ENCODE data around the gene SFMBT2.

SFMBT2 gene

GRCh38 chr10:7260412-7260900, 150.4 kb downstream of the SFMBT2 start:
- Mint-ChIP-seq H3K36me3 (ENCODE audit: low read depth) (peaks cover 34% of the 10 kb centered on the region), H3K4me1 (ENCODE audit: low read depth) (peaks cover 63% of the 10 kb centered on the region), H3K27me3 (no peaks in the 10 kb centered on the region), H3K4me3 (peak overlapping the region; percentile 2), H3K27ac (peak overlapping the region; percentile 86), H3K9me3 (no peaks in the 10 kb centered on the region)

GRCh38 chr10:7258948-7259523, 151.8 kb downstream of the SFMBT2 start:
- no peaks in the 10 kb centered on the region for H3K9me3 Mint-ChIP-seq
- peak overlapping the region; percentile 86 for H3K27ac Mint-ChIP-seq
- peak overlapping the region; percentile 67 for H3K4me3 Mint-ChIP-seq
- peaks cover 48% of the 10 kb centered on the region for H3K36me3 Mint-ChIP-seq (ENCODE audit: low read depth)
- H3K4me1 Mint-ChIP-seq (ENCODE audit: low read depth) = peaks cover 74% of the 10 kb centered on the region
- H3K27me3 Mint-ChIP-seq = no peaks in the 10 kb centered on the region

GRCh38 chr10:7255517-7255916, 155.3 kb downstream of the SFMBT2 start:
- Mint-ChIP-seq H3K36me3 (ENCODE audit: low read depth) (peaks cover 52% of the 10 kb centered on the region), H3K9me3 (no peaks in the 10 kb centered on the region), H3K4me1 (ENCODE audit: low read depth) (peaks cover 82% of the 10 kb centered on the region), H3K27me3 (no peaks in the 10 kb centered on the region), H3K27ac (peak overlapping the region; percentile 55), H3K4me3 (no peak overlapping the region)

- Mint-ChIP-seq H3K27me3 (no peaks in the 10 kb centered on the region), H3K4me3 (no peak overlapping the region), H3K4me1 (ENCODE audit: low read depth) (peaks cover 46% of the 10 kb centered on the region), H3K27ac (no peak overlapping the region), H3K36me3 (ENCODE audit: low read depth) (peaks cover 55% of the 10 kb centered on the region), H3K9me3 (no peaks in the 10 kb centered on the region)
Measured at GRCh38 chr10:7251696-7252465, 159.0 kb downstream of the SFMBT2 start.

- Mint-ChIP-seq H3K4me3 (no peak overlapping the region), H3K9me3 (no peaks in the 10 kb centered on the region), H3K27ac (no peak overlapping the region), H3K36me3 (ENCODE audit: low read depth) (peaks cover 57% of the 10 kb centered on the region), H3K27me3 (no peaks in the 10 kb centered on the region), H3K4me1 (ENCODE audit: low read depth) (peaks cover 33% of the 10 kb centered on the region)
Measured at GRCh38 chr10:7250236-7250635, 160.6 kb downstream of the SFMBT2 start.

- H3K9me3 Mint-ChIP-seq = no peaks in the 10 kb centered on the region
- peaks cover 37% of the 10 kb centered on the region for H3K4me1 Mint-ChIP-seq (ENCODE audit: low read depth)
- no peaks in the 10 kb centered on the region for H3K27me3 Mint-ChIP-seq
- no peak overlapping the region for H3K27ac Mint-ChIP-seq
- no peak overlapping the region for H3K4me3 Mint-ChIP-seq
- H3K36me3 Mint-ChIP-seq (ENCODE audit: low read depth) = peaks cover 57% of the 10 kb centered on the region
Measured at GRCh38 chr10:7248585-7249164, 162.2 kb downstream of the SFMBT2 start.

GRCh38 chr10:7248148-7248547, 162.7 kb downstream of the SFMBT2 start:
- peaks cover 60% of the 10 kb centered on the region for H3K36me3 Mint-ChIP-seq (ENCODE audit: low read depth)
- no peak overlapping the region for H3K27ac Mint-ChIP-seq
- H3K27me3 Mint-ChIP-seq = no peaks in the 10 kb centered on the region
- H3K9me3 Mint-ChIP-seq = no peaks in the 10 kb centered on the region
- H3K4me3 Mint-ChIP-seq = no peak overlapping the region
- H3K4me1 Mint-ChIP-seq (ENCODE audit: low read depth) = peaks cover 37% of the 10 kb centered on the region

GRCh38 chr10:7245505-7245904, 165.3 kb downstream of the SFMBT2 start:
- Mint-ChIP-seq H3K9me3 (peaks cover 7% of the 10 kb centered on the region), H3K36me3 (ENCODE audit: low read depth) (peaks cover 70% of the 10 kb centered on the region), H3K4me3 (no peak overlapping the region), H3K27ac (no peak overlapping the region), H3K27me3 (no peaks in the 10 kb centered on the region), H3K4me1 (ENCODE audit: low read depth) (peaks cover 34% of the 10 kb centered on the region)

- Mint-ChIP-seq H3K4me1 (ENCODE audit: low read depth) (peaks cover 50% of the 10 kb centered on the region), H3K9me3 (peaks cover 7% of the 10 kb centered on the region), H3K27me3 (no peaks in the 10 kb centered on the region), H3K36me3 (ENCODE audit: low read depth) (peaks cover 74% of the 10 kb centered on the region), H3K4me3 (no peak overlapping the region), H3K27ac (peak overlapping the region; percentile 33)
Measured at GRCh38 chr10:7243873-7244272, 167.0 kb downstream of the SFMBT2 start.

- H3K9me3 Mint-ChIP-seq = peaks cover 7% of the 10 kb centered on the region
- H3K4me3 Mint-ChIP-seq = no peak overlapping the region
- no peak overlapping the region for H3K27ac Mint-ChIP-seq
- H3K4me1 Mint-ChIP-seq (ENCODE audit: low read depth) = peaks cover 57% of the 10 kb centered on the region
- H3K36me3 Mint-ChIP-seq (ENCODE audit: low read depth) = peaks cover 74% of the 10 kb centered on the region
- H3K27me3 Mint-ChIP-seq = no peaks in the 10 kb centered on the region
Measured at GRCh38 chr10:7243139-7243538, 167.7 kb downstream of the SFMBT2 start.

GRCh38 chr10:7239312-7239985, 171.4 kb downstream of the SFMBT2 start:
- Mint-ChIP-seq H3K27me3 (no peaks in the 10 kb centered on the region), H3K27ac (peak overlapping the region; percentile 2), H3K4me1 (ENCODE audit: low read depth) (peaks cover 57% of the 10 kb centered on the region), H3K36me3 (ENCODE audit: low read depth) (peaks cover 80% of the 10 kb centered on the region), H3K4me3 (peak overlapping the region; percentile 8), H3K9me3 (peaks cover 7% of the 10 kb centered on the region)

GRCh38 chr10:7235376-7235775, 175.5 kb downstream of the SFMBT2 start:
- no peaks in the 10 kb centered on the region for H3K9me3 Mint-ChIP-seq
- H3K4me3 Mint-ChIP-seq = no peak overlapping the region
- peak overlapping the region; percentile 1 for H3K27ac Mint-ChIP-seq
- peaks cover 48% of the 10 kb centered on the region for H3K4me1 Mint-ChIP-seq (ENCODE audit: low read depth)
- peaks cover 59% of the 10 kb centered on the region for H3K36me3 Mint-ChIP-seq (ENCODE audit: low read depth)
- no peaks in the 10 kb centered on the region for H3K27me3 Mint-ChIP-seq

GRCh38 chr10:7234109-7234508, 176.7 kb downstream of the SFMBT2 start:
- Mint-ChIP-seq H3K36me3 (ENCODE audit: low read depth) (peaks cover 54% of the 10 kb centered on the region), H3K4me3 (no peak overlapping the region), H3K4me1 (ENCODE audit: low read depth) (peaks cover 35% of the 10 kb centered on the region), H3K27ac (no peak overlapping the region), H3K9me3 (no peaks in the 10 kb centered on the region), H3K27me3 (no peaks in the 10 kb centered on the region)

GRCh38 chr10:7233259-7233991, 177.4 kb downstream of the SFMBT2 start:
- no peaks in the 10 kb centered on the region for H3K9me3 Mint-ChIP-seq
- H3K4me1 Mint-ChIP-seq (ENCODE audit: low read depth) = peaks cover 28% of the 10 kb centered on the region
- H3K27me3 Mint-ChIP-seq = no peaks in the 10 kb centered on the region
- no peak overlapping the region for H3K27ac Mint-ChIP-seq
- H3K36me3 Mint-ChIP-seq (ENCODE audit: low read depth) = peaks cover 54% of the 10 kb centered on the region
- no peak overlapping the region for H3K4me3 Mint-ChIP-seq
